HL-60 (cell line): Measurements from ENCODE around the gene SLC7A1.

ENCODE experiments used
- DNase-seq, 2 experiments: peaks; one replicate each; pipeline ENCODE4 v3.0.0-alpha.2; 2010 to 2020; ENCODE audit warnings: low read depth in 1 of 2, low spot score in 1 of 2
- H3K27ac ChIP-seq: fragments of 250-450 bp; sonication (Bioruptor Pico); replicated peaks from 2 replicates; pipeline ENCODE4 v1.5.1; 2020; ENCODE audit warnings: mild to moderate bottlenecking, moderate library complexity
- H3K27me3 ChIP-seq: fragments of 250-450 bp; sonication (Bioruptor Pico); 2 replicates; pipeline ENCODE4 v1.5.1; 2021; ENCODE audit warnings: mild to moderate bottlenecking, moderate library complexity; ENCODE audit not compliant: insufficient read depth, poor library complexity, severe bottlenecking
- H3K4me3 ChIP-seq: replicated peaks from 2 replicates; pipeline ENCODE4 v1.5.1; 2011; ENCODE audit warnings: mild to moderate bottlenecking, control low read depth, low read length; ENCODE audit not compliant: insufficient read depth
- CTCF ChIP-seq: IDR thresholded peaks from one replicate; pipeline ENCODE4 v1.5.1; 2011; ENCODE audit warnings: low read length, control low read depth, inconsistent platforms; ENCODE audit not compliant: insufficient read depth
- GABPA ChIP-seq: IDR thresholded peaks from 2 replicates; pipeline ENCODE4 v1.6.1; 2012; ENCODE audit warnings: low read depth
- POLR2AphosphoS5 ChIP-seq: IDR thresholded peaks from 2 replicates; pipeline ENCODE4 v1.6.1; 2012; ENCODE audit warnings: low read depth
- REST ChIP-seq: IDR thresholded peaks from 2 replicates; pipeline ENCODE4 v1.6.1; 2012; ENCODE audit warnings: low read depth; ENCODE audit not compliant: insufficient replicate concordance
- SPI1 ChIP-seq: IDR thresholded peaks from 2 replicates; pipeline ENCODE4 v1.6.1; 2012; ENCODE audit warnings: low read depth, mild to moderate bottlenecking, borderline replicate concordance

Gene SLC7A1

GRCh38 chr13:29613101-29613500 lies 17.6 kb upstream of the SLC7A1 start:
- Histone ChIP-seq H3K27me3 (no peaks in the 10 kb centered on the region), H3K4me3 (no peak overlapping the region), H3K27ac (no peak overlapping the region)
- DNase-seq: no peak
- TF ChIP-seq SPI1 (no peak), POLR2AphosphoS5 (no peak)

- no peak for TF ChIP-seq GABPA
- TF ChIP-seq REST: no peak
- TF ChIP-seq SPI1: no peak
- TF ChIP-seq POLR2AphosphoS5: no peak
- TF ChIP-seq CTCF: no peak
- DNase-seq: no peak
Measured at GRCh38 chr13:29607465-29607864, 12.0 kb upstream of the SLC7A1 start.

GRCh38 chr13:29605860-29606526 lies 10.5 kb upstream of the SLC7A1 start:
- TF ChIP-seq POLR2AphosphoS5 (no peak), GABPA (no peak), CTCF (no peak), REST (no peak), SPI1 (no peak)
- DNase-seq: no peak
- Histone ChIP-seq H3K4me3 (no peak overlapping the region), H3K27ac (no peak overlapping the region), H3K27me3 (no peaks in the 10 kb centered on the region)

More at GRCh38 chr13:29607465-29607864, 12.0 kb upstream of the SLC7A1 start:
- H3K4me3 ChIP-seq: no peak overlapping the region
- H3K27ac ChIP-seq: no peak overlapping the region
- no peaks in the 10 kb centered on the region for H3K27me3 ChIP-seq

GRCh38 chr13:29598321-29598720 lies 2.8 kb upstream of the SLC7A1 start:
- Histone ChIP-seq H3K27me3 (no peaks in the 10 kb centered on the region), H3K4me3 (no peak overlapping the region), H3K27ac (no peak overlapping the region)
- TF ChIP-seq REST: no peak
- DNase-seq: no peak
